ENCODE results near the gene ARNT2.

The ARNT2 gene

DNA sequence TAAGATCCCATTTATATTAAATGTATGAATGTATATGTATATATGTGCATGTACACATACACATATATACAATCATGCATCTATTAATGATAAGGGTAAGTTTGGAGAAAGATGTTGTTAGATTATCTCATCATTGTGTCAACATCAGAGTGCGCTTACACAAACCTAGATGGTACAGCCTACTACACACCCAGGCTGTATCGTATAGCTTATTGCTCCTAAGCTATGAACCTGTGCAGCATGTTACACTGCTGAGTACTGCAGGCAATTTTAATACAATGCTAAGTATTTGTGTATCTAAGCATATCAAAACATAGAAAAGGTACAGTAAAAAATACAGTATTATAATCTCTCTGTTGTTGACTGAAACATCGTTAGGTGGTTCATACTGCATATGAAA is 233.6 kb downstream of the ARNT2 start:
- no peak overlapping the region for H2AFZ ChIP-seq (ENCODE audit: low read length)
- no CpG with 5 or more reads among the region's 3 CpGs for WGBS, 2 donors (ENCODE audit: extremely low coverage in 2 of 2, insufficient read length in 2 of 2, insufficient replicate concordance in 1 of 2)
- H3K4me1 ChIP-seq (ENCODE audit: control insufficient read depth in 2 of 2, insufficient read depth in 1 of 2, low read depth in 1 of 2, low read length in 2 of 2): no peaks in the 10 kb centered on the region
- H4K8ac ChIP-seq (ENCODE audit: low read depth, low read length): no peak overlapping the region
- H2BK15ac ChIP-seq (ENCODE audit: low read length): no peak overlapping the region
- H2BK120ac ChIP-seq (ENCODE audit: low read depth, low read length): no peak overlapping the region
- H2BK5ac ChIP-seq (ENCODE audit: low read length): no peak overlapping the region
- H4K91ac ChIP-seq (ENCODE audit: low read depth, low read length, poor library complexity): no peak overlapping the region
- no peak overlapping the region for H3K9ac ChIP-seq (ENCODE audit: low read depth, low read length, poor library complexity)
- no peak for DNase-seq (ENCODE audit: low spot score)
- H3K36me3 ChIP-seq (replicated peaks in 1 of 2; ENCODE audit: control insufficient read depth in 2 of 2, insufficient read depth in 2 of 2, low read length in 2 of 2): no peaks in the 10 kb centered on the region
- no peak overlapping the region for H3K18ac ChIP-seq (ENCODE audit: low read length)
- no peak overlapping the region for H2AK5ac ChIP-seq (ENCODE audit: low read depth, low read length)
- H3K9me3 ChIP-seq (replicated peaks in 1 of 2; ENCODE audit: control insufficient read depth in 2 of 2, insufficient read depth in 1 of 2, low read depth in 1 of 2, low read length in 2 of 2): peaks cover 6 to 8% of the 10 kb centered on the region in 2 donors
- H3K27ac ChIP-seq (replicated peaks; ENCODE audit: low read length): no peak overlapping the region
- H3K14ac ChIP-seq (ENCODE audit: low read length): no peak overlapping the region
- no peak overlapping the region for H3K4ac ChIP-seq (ENCODE audit: low read length)
- H3K4me3 ChIP-seq (ENCODE audit: low read length in 2 of 2): no peak overlapping the region
- no peaks in the 10 kb centered on the region for H3K79me1 ChIP-seq (ENCODE audit: low read depth, low read length)
- peaks cover 0 to 18% (median 0%) of the 10 kb centered on the region in 3 experiments for H3K27me3 ChIP-seq (ENCODE audit: control insufficient read depth in 3 of 3, insufficient read depth in 3 of 3, low read depth in 1 of 3, low read length in 3 of 3)
- no peak overlapping the region for H3K23ac ChIP-seq (ENCODE audit: low read depth, low read length, poor library complexity)
- H2BK12ac ChIP-seq (ENCODE audit: low read length): no peak overlapping the region
- no peak overlapping the region for H3K4me2 ChIP-seq (ENCODE audit: insufficient read depth, low read length, poor library complexity, severe bottlenecking)

DNA sequence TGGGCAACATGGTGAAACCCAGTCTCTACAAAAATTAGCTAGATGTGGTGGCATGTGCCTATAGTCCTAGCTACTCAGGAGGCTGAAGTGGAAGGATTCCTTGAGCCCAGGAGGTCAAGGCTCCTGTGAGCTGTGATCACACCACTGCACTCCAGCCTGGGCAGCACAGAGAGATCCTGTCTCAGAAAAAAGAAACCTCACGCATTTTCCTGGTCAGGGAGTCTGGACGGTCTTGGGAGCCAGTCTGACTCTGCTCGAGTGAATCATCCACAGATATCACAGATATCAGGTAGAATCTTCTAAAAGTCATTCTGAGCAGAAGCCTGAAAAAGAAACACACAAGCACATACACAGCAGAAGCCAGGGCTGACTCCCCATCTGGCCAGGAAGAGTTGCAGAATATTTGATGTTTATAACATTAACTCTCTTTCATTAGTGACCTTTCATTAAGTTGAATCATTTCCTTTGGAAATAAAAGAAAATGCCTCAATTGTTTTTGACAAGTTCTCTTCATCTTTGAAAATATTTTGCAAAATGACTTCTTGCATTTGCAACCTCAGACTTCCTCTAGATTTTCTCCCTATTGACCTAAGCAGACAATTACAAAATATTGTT is 234.5 kb downstream of the ARNT2 start:
- H4K8ac ChIP-seq (ENCODE audit: low read depth, low read length): no peak overlapping the region
- no peak overlapping the region for H3K14ac ChIP-seq (ENCODE audit: low read length)
- H3K23ac ChIP-seq (ENCODE audit: low read depth, low read length, poor library complexity): no peak overlapping the region
- no peak overlapping the region for H3K4me2 ChIP-seq (ENCODE audit: insufficient read depth, low read length, poor library complexity, severe bottlenecking)
- H3K18ac ChIP-seq (ENCODE audit: low read length): no peak overlapping the region
- no peaks in the 10 kb centered on the region for H3K4me1 ChIP-seq (ENCODE audit: control insufficient read depth in 2 of 2, insufficient read depth in 1 of 2, low read depth in 1 of 2, low read length in 2 of 2)
- no peak overlapping the region for H3K4ac ChIP-seq (ENCODE audit: low read length)
- no peak overlapping the region for H2AFZ ChIP-seq (ENCODE audit: low read length)
- H2AK5ac ChIP-seq (ENCODE audit: low read depth, low read length): no peak overlapping the region
- peaks cover 0 to 14% (median 0%) of the 10 kb centered on the region in 3 experiments for H3K27me3 ChIP-seq (ENCODE audit: control insufficient read depth in 3 of 3, insufficient read depth in 3 of 3, low read depth in 1 of 3, low read length in 3 of 3)
- H2BK5ac ChIP-seq (ENCODE audit: low read length): no peak overlapping the region
- no peak overlapping the region for H3K9ac ChIP-seq (ENCODE audit: low read depth, low read length, poor library complexity)
- H3K27ac ChIP-seq (replicated peaks; ENCODE audit: low read length): no peak overlapping the region
- H3K36me3 ChIP-seq (replicated peaks in 1 of 2; ENCODE audit: control insufficient read depth in 2 of 2, insufficient read depth in 2 of 2, low read length in 2 of 2): no peaks in the 10 kb centered on the region
- no peak overlapping the region for H2BK120ac ChIP-seq (ENCODE audit: low read depth, low read length)
- no peak overlapping the region for H2BK12ac ChIP-seq (ENCODE audit: low read length)
- no peak overlapping the region for H3K4me3 ChIP-seq (ENCODE audit: low read length in 2 of 2)
- no CpG with 5 or more reads among the region's 3 CpGs for WGBS, 2 donors (ENCODE audit: extremely low coverage in 2 of 2, insufficient read length in 2 of 2, insufficient replicate concordance in 1 of 2)
- no peak overlapping the region for H4K91ac ChIP-seq (ENCODE audit: low read depth, low read length, poor library complexity)
- H3K79me1 ChIP-seq (ENCODE audit: low read depth, low read length): no peaks in the 10 kb centered on the region
- H3K9me3 ChIP-seq (replicated peaks in 1 of 2; ENCODE audit: control insufficient read depth in 2 of 2, insufficient read depth in 1 of 2, low read depth in 1 of 2, low read length in 2 of 2): peaks cover 6 to 8% of the 10 kb centered on the region in 2 donors
- no peak for DNase-seq (ENCODE audit: low spot score)
- no peak overlapping the region for H2BK15ac ChIP-seq (ENCODE audit: low read length)

- WGBS, 2 donors (ENCODE audit: extremely low coverage in 2 of 2, insufficient read length in 2 of 2, insufficient replicate concordance in 1 of 2): no CpG with 5 or more reads among the region's 2 CpGs
- peaks cover 0 to 11% (median 0%) of the 10 kb centered on the region in 3 experiments for H3K27me3 ChIP-seq (ENCODE audit: control insufficient read depth in 3 of 3, insufficient read depth in 3 of 3, low read depth in 1 of 3, low read length in 3 of 3)
- H2AK5ac ChIP-seq (ENCODE audit: low read depth, low read length): no peak overlapping the region
- no peaks in the 10 kb centered on the region for H3K4me1 ChIP-seq (ENCODE audit: control insufficient read depth in 2 of 2, insufficient read depth in 1 of 2, low read depth in 1 of 2, low read length in 2 of 2)
- peaks cover 6 to 8% of the 10 kb centered on the region in 2 donors for H3K9me3 ChIP-seq (replicated peaks in 1 of 2; ENCODE audit: control insufficient read depth in 2 of 2, insufficient read depth in 1 of 2, low read depth in 1 of 2, low read length in 2 of 2)
- no peak overlapping the region for H3K18ac ChIP-seq (ENCODE audit: low read length)
- H4K8ac ChIP-seq (ENCODE audit: low read depth, low read length): no peak overlapping the region
- H3K36me3 ChIP-seq (replicated peaks in 1 of 2; ENCODE audit: control insufficient read depth in 2 of 2, insufficient read depth in 2 of 2, low read length in 2 of 2): no peaks in the 10 kb centered on the region
- no peak overlapping the region for H3K4ac ChIP-seq (ENCODE audit: low read length)
- H3K27ac ChIP-seq (replicated peaks; ENCODE audit: low read length): no peak overlapping the region
- H3K4me3 ChIP-seq (ENCODE audit: low read length in 2 of 2): no peak overlapping the region
- H3K4me2 ChIP-seq (ENCODE audit: insufficient read depth, low read length, poor library complexity, severe bottlenecking): no peak overlapping the region
- no peak overlapping the region for H3K9ac ChIP-seq (ENCODE audit: low read depth, low read length, poor library complexity)
- DNase-seq (ENCODE audit: low spot score): no peak
- H4K91ac ChIP-seq (ENCODE audit: low read depth, low read length, poor library complexity): no peak overlapping the region
- H2BK15ac ChIP-seq (ENCODE audit: low read length): no peak overlapping the region
- H2BK12ac ChIP-seq (ENCODE audit: low read length): no peak overlapping the region
- H2BK5ac ChIP-seq (ENCODE audit: low read length): no peak overlapping the region
- H3K79me1 ChIP-seq (ENCODE audit: low read depth, low read length): no peaks in the 10 kb centered on the region
- no peak overlapping the region for H3K14ac ChIP-seq (ENCODE audit: low read length)
- H3K23ac ChIP-seq (ENCODE audit: low read depth, low read length, poor library complexity): no peak overlapping the region
- H2BK120ac ChIP-seq (ENCODE audit: low read depth, low read length): no peak overlapping the region
- no peak overlapping the region for H2AFZ ChIP-seq (ENCODE audit: low read length)
These were observed 235.0 kb downstream of the ARNT2 start for GRCh38 chr15:80639168-80639555.

- no peak overlapping the region for H4K91ac ChIP-seq (ENCODE audit: low read depth, low read length, poor library complexity)
- H3K27ac ChIP-seq (replicated peaks; ENCODE audit: low read length): no peak overlapping the region
- H2BK120ac ChIP-seq (ENCODE audit: low read depth, low read length): no peak overlapping the region
- H3K4me3 ChIP-seq (ENCODE audit: low read length in 2 of 2): no peak overlapping the region
- H3K9ac ChIP-seq (ENCODE audit: low read depth, low read length, poor library complexity): no peak overlapping the region
- H2AK5ac ChIP-seq (ENCODE audit: low read depth, low read length): no peak overlapping the region
- H2BK5ac ChIP-seq (ENCODE audit: low read length): no peak overlapping the region
- H2AFZ ChIP-seq (ENCODE audit: low read length): no peak overlapping the region
- DNase-seq (ENCODE audit: low spot score): no peak
- H3K4me1 ChIP-seq (ENCODE audit: control insufficient read depth in 2 of 2, insufficient read depth in 1 of 2, low read depth in 1 of 2, low read length in 2 of 2): no peaks in the 10 kb centered on the region
- H2BK12ac ChIP-seq (ENCODE audit: low read length): no peak overlapping the region
- peaks cover 0 to under 1% (median 0%) of the 10 kb centered on the region in 3 experiments for H3K27me3 ChIP-seq (ENCODE audit: control insufficient read depth in 3 of 3, insufficient read depth in 3 of 3, low read depth in 1 of 3, low read length in 3 of 3)
- no peak overlapping the region for H2BK15ac ChIP-seq (ENCODE audit: low read length)
- WGBS, 2 donors (ENCODE audit: extremely low coverage in 2 of 2, insufficient read length in 2 of 2, insufficient replicate concordance in 1 of 2): no CpG with 5 or more reads among the region's 3 CpGs
- no peak overlapping the region for H3K4me2 ChIP-seq (ENCODE audit: insufficient read depth, low read length, poor library complexity, severe bottlenecking)
- no peak overlapping the region for H3K14ac ChIP-seq (ENCODE audit: low read length)
- H4K8ac ChIP-seq (ENCODE audit: low read depth, low read length): no peak overlapping the region
- no peak overlapping the region for H3K23ac ChIP-seq (ENCODE audit: low read depth, low read length, poor library complexity)
- no peaks in the 10 kb centered on the region for H3K79me1 ChIP-seq (ENCODE audit: low read depth, low read length)
- peaks cover 6 to 8% of the 10 kb centered on the region in 2 donors for H3K9me3 ChIP-seq (replicated peaks in 1 of 2; ENCODE audit: control insufficient read depth in 2 of 2, insufficient read depth in 1 of 2, low read depth in 1 of 2, low read length in 2 of 2)
- no peak overlapping the region for H3K4ac ChIP-seq (ENCODE audit: low read length)
- H3K36me3 ChIP-seq (replicated peaks in 1 of 2; ENCODE audit: control insufficient read depth in 2 of 2, insufficient read depth in 2 of 2, low read length in 2 of 2): no peaks in the 10 kb centered on the region
- H3K18ac ChIP-seq (ENCODE audit: low read length): no peak overlapping the region
These were observed 236.4 kb downstream of the ARNT2 start for GRCh38 chr15:80640531-80641121.

Data from neuronal stem cell (in vitro differentiated cells).